DND-41 (cell line): ENCODE measurements around the gene CHP1.

ENCODE experiments used
- EZH2 ChIP-seq: IDR thresholded peaks from 3 replicates; pipeline ENCODE4 v1.6.1; 2012; ENCODE audit warnings: borderline replicate concordance, low read depth, mild to moderate bottlenecking, moderate library complexity, low read length, inconsistent platforms; ENCODE audit not compliant: severe bottlenecking
- TF ChIP-seq, protein P1 (sequence below): IDR thresholded peaks from 2 replicates; pipeline ENCODE4 v1.5.1; 2012; ENCODE audit warnings: borderline replicate concordance, low read length, moderate library complexity, mild to moderate bottlenecking; ENCODE audit not compliant: poor library complexity, severe bottlenecking; ENCODE audit errors: extremely low read depth

DNA sequence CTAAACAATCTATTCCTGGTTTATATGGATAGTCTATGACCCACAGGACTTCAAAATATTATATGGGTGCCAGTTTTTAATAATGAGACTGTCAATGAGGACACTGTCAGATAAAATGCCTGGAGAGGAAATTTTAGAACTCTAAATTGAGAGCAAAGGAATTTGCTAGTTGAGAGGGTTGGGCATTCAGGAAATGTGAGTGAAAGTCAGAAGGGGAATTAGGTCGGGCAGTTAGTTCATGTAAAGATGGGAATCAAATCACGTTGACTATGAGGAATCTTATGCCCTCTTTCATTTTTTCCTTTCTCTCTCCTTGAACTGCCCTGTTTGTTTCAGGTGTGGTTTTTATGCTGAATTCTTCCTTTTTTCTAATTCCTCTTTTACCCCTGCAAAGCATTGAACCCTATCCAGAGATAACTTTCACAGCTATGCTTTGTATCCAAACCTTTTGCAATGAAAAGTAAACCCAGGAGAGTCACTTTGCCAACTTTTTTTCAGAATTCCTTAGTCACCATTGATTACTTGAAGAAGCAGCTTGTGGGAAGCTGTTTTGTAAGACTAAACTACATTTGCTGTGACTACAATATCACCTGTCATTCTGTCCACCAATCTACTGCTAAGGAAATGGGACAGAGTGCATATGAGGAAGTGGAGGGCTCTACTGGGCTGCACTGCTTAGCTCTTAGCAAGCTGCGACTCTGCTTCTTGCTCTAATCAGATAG lies 27.8 kb downstream of the CHP1 start:
- TF ChIP-seq, protein P1, sequence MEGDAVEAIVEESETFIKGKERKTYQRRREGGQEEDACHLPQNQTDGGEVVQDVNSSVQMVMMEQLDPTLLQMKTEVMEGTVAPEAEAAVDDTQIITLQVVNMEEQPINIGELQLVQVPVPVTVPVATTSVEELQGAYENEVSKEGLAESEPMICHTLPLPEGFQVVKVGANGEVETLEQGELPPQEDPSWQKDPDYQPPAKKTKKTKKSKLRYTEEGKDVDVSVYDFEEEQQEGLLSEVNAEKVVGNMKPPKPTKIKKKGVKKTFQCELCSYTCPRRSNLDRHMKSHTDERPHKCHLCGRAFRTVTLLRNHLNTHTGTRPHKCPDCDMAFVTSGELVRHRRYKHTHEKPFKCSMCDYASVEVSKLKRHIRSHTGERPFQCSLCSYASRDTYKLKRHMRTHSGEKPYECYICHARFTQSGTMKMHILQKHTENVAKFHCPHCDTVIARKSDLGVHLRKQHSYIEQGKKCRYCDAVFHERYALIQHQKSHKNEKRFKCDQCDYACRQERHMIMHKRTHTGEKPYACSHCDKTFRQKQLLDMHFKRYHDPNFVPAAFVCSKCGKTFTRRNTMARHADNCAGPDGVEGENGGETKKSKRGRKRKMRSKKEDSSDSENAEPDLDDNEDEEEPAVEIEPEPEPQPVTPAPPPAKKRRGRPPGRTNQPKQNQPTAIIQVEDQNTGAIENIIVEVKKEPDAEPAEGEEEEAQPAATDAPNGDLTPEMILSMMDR, result no peak
- TF ChIP-seq EZH2, result no peak
